GM13976 (cell line): ENCODE data around the gene INIP.
"Not testable (repeated sequence)": the region's sequence is repeated elsewhere in the genome, so short reads cannot be mapped to it uniquely, and the experiment has no call there.

ENCODE experiments used
- DNase-seq: peaks from one replicate; pipeline ENCODE4 v3.0.0; 2012; ENCODE audit warnings: low spot score
- CTCF ChIP-seq: IDR thresholded peaks from 2 replicates; pipeline ENCODE4 v1.5.1; 2012; ENCODE audit warnings: borderline replicate concordance, mild to moderate bottlenecking; ENCODE audit not compliant: insufficient read depth; ENCODE audit errors: extremely low read depth, missing control alignments, control extremely low read depth
- in situ Hi-C: fragments of 300-500 bp; cut with MboI; formaldehyde crosslinking; loops from one replicate; pipeline ENCODE4 v1.12.0; 2022; ENCODE audit warnings: low sequenced_read_pairs, mixed read lengths, inconsistent platforms; ENCODE audit not compliant: unreplicated experiment

Gene INIP

GRCh38 chr9:112743216-112743836 is 25.4 kb upstream of the INIP start:
- no peak for DNase-seq
- no peak for TF ChIP-seq CTCF
- in situ Hi-C loops = no loop called here

- TF ChIP-seq CTCF = no peak
- DNase-seq = no peak
- in situ Hi-C loops = no loop called here
These were observed 17.0 kb upstream of the INIP start for GRCh38 chr9:112734892-112735291.

GRCh38 chr9:112731971-112732370 is 14.1 kb upstream of the INIP start:
- TF ChIP-seq CTCF = no peak
- in situ Hi-C loops = no loop called here
- DNase-seq = no peak

- no peak for TF ChIP-seq CTCF
- in situ Hi-C loops = no loop called here
- DNase-seq = no peak
These were observed 10.5 kb upstream of the INIP start for GRCh38 chr9:112728401-112728800.

GRCh38 chr9:112726428-112726827 is 8.5 kb upstream of the INIP start:
- in situ Hi-C loops = no loop called here
- no peak for DNase-seq
- no peak for TF ChIP-seq CTCF

GRCh38 chr9:112725961-112726360 is 8.0 kb upstream of the INIP start:
- TF ChIP-seq CTCF = no peak
- in situ Hi-C loops = no loop called here
- no peak for DNase-seq

- in situ Hi-C loops = loop anchor here (25.0 kb wide), 1 partner anchor 635 kb away; no protein-coding TSS in a partner anchor
- not testable (repeated sequence) for DNase-seq
These were observed 4.8 kb upstream of the INIP start for GRCh38 chr9:112722749-112723148.
